Kidney epithelial cell (primary cell): ENCODE measurements around the gene GLP1R. TPM values are rescaled to one million over a fixed set of nuclear protein-coding genes. Genes with fewer than 3 reads are reported as not detected.
A peak's percentile ranks its signal among the peaks of the same experiment; 100 is the strongest.

Experiments used
- DNase-seq: peaks from one replicate; pipeline ENCODE4 v3.0.0-alpha.2; 2010; ENCODE audit warnings: low read depth
- H3K27me3 ChIP-seq: 2 replicates; pipeline ENCODE4 v1.6.0; 2011; ENCODE audit warnings: low read length; ENCODE audit not compliant: control insufficient read depth, insufficient read depth
- H3K36me3 ChIP-seq: 2 replicates; pipeline ENCODE4 v1.5.1; 2011; ENCODE audit warnings: low read length; ENCODE audit not compliant: control insufficient read depth, insufficient read depth
- H3K4me3 ChIP-seq: 2 replicates; pipeline ENCODE4 v1.5.1; 2011; ENCODE audit warnings: low read depth, mild to moderate bottlenecking, control low read depth, low read length
- total RNA-seq: library from RNA; depleted of rRNA; stranded (reverse); fragments of >200 nt; gene quantifications from 2 replicates; pipeline ENCODE4 v1.2.3, GENCODE V29; 2015
- TF ChIP-seq, protein P1 (sequence below): IDR thresholded peaks from 2 replicates; pipeline ENCODE4 v1.5.1; 2011; ENCODE audit warnings: mild to moderate bottlenecking, moderate library complexity, low read length, control low read depth, inconsistent platforms; ENCODE audit not compliant: insufficient read depth, poor library complexity, severe bottlenecking

Gene GLP1R
- total RNA-seq, 1 donor from 2014 or later, result 0.17 TPM

DNA sequence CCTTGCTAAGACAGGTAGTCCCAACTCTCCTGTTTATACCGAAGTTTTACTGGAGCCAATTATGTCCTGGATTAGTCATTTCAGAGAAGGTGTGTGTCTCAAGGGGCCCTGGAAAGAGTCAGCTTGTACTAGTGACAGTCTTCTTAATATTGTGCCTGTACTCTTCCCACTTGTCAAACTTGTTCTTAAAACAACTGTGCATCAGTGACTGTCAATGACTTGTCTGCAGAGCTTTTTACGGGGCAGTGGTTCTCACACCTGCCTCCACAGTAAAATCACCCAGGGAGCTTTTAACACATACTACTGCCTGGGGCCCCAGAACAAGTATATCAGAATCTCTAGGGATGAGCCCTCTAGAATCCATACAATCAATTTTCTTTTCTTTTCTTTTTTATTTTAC, 28.4 kb upstream of the GLP1R start:
- Histone ChIP-seq H3K4me3 (no peak overlapping the region), H3K36me3 (no peaks in the 10 kb centered on the region), H3K27me3 (no peaks in the 10 kb centered on the region)
- no peak for DNase-seq
- TF ChIP-seq, protein P1, sequence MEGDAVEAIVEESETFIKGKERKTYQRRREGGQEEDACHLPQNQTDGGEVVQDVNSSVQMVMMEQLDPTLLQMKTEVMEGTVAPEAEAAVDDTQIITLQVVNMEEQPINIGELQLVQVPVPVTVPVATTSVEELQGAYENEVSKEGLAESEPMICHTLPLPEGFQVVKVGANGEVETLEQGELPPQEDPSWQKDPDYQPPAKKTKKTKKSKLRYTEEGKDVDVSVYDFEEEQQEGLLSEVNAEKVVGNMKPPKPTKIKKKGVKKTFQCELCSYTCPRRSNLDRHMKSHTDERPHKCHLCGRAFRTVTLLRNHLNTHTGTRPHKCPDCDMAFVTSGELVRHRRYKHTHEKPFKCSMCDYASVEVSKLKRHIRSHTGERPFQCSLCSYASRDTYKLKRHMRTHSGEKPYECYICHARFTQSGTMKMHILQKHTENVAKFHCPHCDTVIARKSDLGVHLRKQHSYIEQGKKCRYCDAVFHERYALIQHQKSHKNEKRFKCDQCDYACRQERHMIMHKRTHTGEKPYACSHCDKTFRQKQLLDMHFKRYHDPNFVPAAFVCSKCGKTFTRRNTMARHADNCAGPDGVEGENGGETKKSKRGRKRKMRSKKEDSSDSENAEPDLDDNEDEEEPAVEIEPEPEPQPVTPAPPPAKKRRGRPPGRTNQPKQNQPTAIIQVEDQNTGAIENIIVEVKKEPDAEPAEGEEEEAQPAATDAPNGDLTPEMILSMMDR, result no peak

GRCh38 chr6:39021041-39021440, 27.5 kb upstream of the GLP1R start:
- H3K27me3 ChIP-seq, result no peaks in the 10 kb centered on the region
- TF ChIP-seq, protein P1, result no peak
- no peak overlapping the region for H3K4me3 ChIP-seq
- DNase-seq, result no peak
- H3K36me3 ChIP-seq, result no peaks in the 10 kb centered on the region

GRCh38 chr6:39021779-39022178, 26.8 kb upstream of the GLP1R start:
- TF ChIP-seq, protein P1, result no peak
- Histone ChIP-seq H3K27me3 (no peaks in the 10 kb centered on the region), H3K4me3 (no peak overlapping the region), H3K36me3 (no peaks in the 10 kb centered on the region)
- no peak for DNase-seq

GRCh38 chr6:39026175-39026574, 22.4 kb upstream of the GLP1R start:
- TF ChIP-seq, protein P1, result no peak
- Histone ChIP-seq H3K4me3 (no peak overlapping the region), H3K36me3 (no peaks in the 10 kb centered on the region), H3K27me3 (no peaks in the 10 kb centered on the region)
- DNase-seq, result no peak

GRCh38 chr6:39029156-39030011, 19.2 kb upstream of the GLP1R start:
- TF ChIP-seq, protein P1, result peak; percentile 71
- Histone ChIP-seq H3K36me3 (no peaks in the 10 kb centered on the region), H3K27me3 (no peaks in the 10 kb centered on the region), H3K4me3 (no peak overlapping the region)
- DNase-seq, result no peak

GRCh38 chr6:39035681-39036080, 12.9 kb upstream of the GLP1R start:
- TF ChIP-seq, protein P1, result no peak
- no peak for DNase-seq
- H3K4me3 ChIP-seq, result no peak overlapping the region
- H3K36me3 ChIP-seq, result no peaks in the 10 kb centered on the region
- H3K27me3 ChIP-seq, result peaks cover 10% of the 10 kb centered on the region
